ENCODE data around the gene CNGB1. TPM values are rescaled to one million over a fixed set of nuclear protein-coding genes. Genes with fewer than 3 reads are reported as not detected.

The CNGB1 gene
- total RNA-seq, 1 donor from 2014 or later: not detected

DNA sequence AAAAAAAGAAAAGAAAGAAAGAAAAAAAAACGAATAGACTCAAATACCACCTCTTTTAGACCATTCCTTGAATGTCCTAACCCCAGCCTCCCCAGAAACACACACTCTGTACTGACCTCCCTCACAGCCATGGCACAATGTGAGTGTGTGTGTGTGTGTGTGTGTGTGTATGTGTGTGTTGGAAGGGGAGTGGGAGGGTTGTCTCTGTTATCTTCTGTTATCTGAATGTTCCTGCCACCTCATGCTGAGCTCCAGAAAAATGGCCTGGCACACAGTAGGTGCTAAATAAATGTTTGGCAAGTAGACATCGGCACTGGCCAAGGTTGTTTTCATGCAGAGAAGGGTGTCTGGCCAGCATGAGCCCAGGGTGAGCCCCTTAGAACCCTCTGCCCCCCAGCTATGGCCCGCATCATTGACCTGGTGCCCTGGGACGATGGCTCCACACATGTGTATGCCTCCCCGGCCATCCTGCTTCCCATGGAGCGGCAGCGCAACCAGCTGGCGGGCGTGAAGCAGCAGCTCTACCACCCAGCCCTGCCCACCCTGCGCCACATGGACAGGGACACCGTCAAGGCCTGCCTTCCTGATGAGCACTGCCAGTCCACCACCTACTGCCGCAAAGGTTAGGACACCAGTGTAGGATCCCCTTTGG lies 6.6 kb upstream of the CNGB1 start:
- no peak for DNase-seq (ENCODE audit: low spot score)
- ATAC-seq: peak; percentile 33

DNA sequence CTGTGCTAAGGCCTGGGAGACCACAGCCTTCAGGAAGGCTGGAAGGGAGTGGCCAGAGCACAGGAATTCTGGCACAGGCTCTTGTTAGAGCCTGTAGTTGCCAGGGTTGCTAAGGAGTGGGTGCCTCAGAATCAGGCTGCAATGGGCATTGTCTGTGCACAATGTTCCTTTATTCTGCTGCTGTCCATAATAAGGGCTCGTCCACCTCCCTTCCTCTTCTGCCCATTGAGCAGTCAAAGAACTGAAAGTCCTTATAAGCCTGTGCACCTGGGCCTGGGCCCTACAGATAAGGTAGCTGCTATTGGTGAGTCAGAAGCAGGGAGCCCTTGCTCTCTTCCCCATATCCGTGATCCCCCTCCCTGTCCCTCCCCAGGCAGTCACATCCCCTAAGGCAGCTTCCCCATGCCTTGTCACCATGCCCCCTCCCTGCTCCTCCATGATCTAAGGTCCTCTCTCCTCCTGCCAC lies 5.4 kb upstream of the CNGB1 start:
- ATAC-seq (no peak), DNase-seq (ENCODE audit: low spot score) (no peak)

DNA sequence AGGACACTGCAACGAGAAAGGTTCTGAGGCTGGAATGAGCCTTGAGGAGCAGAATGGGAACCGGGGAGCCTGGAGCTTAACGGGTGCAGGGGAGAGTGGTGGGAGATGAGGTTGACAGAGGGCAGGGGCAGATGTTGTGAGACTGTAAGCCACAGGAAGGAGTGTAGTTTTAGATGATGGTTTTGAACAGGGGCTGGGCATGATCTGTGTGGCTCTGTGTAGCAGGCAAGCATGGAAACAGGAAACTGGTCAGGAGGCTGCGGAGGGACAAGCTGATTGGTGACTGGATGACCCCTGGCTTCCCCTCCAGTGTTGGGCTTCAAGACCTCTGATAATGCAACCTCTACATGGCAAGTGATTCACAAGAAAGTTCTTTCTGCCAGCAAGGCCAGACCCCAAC lies 1.4 kb upstream of the CNGB1 start:
- ATAC-seq: no peak

GRCh38 chr16:57971848-57972247 lies 920 bp upstream of the CNGB1 start:
- DNase-seq (ENCODE audit: low spot score) (no peak), ATAC-seq (no peak)

More for the DNA sequence above, 1.4 kb upstream of the CNGB1 start:
- DNase-seq (ENCODE audit: low spot score): no peak

GRCh38 chr16:57970319-57970718 lies 609 bp downstream of the CNGB1 start:
- DNase-seq (ENCODE audit: low spot score): no peak
- no peak for ATAC-seq

DNA sequence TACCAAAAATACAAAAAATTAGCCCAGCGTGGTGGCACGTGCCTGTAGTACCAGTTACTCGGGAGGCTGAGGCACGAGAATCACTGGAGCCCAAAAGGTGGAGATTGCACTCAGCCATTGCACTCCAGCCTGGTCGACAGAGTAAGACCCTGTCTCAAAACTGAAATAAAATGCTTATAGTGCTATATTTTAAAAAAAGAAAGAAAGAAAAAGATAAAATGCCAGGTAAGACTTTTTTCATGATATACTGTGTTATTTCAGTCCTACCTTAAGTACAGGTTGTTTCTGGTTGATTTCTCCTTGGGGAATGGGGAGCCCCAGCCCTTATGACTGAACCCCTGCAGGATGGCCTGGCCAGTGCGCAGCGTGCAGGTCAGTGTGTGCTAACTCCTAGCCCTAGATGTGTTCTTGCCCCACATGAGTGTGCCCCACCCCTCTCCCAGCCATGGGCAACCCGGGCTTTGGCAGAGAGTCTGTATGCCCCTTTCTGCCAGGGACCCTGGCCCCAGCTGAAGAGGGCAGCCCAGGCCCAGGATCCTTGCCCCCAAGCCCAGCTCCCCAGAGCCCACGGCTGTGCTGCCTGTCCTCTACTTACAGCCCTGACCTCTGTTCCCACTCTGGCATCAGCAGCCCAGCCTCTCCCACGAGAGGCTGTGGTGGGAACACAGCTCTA lies 1.3 kb downstream of the CNGB1 start:
- ATAC-seq (no peak), DNase-seq (ENCODE audit: low spot score) (no peak)

DNA sequence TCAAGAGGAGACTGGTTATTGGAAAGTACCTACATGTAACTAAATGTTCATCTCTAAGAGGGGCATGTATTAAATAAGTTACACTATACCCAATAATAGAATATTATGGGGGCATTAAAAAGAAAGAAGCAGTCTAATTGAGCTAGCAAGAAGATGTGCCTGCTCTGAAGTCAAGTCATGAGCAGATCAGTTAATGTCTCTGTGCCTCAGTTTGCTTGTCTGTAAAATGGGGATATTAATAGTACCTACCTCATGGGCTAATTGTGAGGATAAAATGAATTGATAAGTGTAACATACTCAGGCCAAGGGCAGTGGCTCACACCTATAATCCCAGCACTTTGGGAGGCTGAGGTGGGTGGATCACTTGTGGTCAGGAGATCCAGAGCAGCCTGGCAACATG lies 3.0 kb downstream of the CNGB1 start:
- ATAC-seq: no peak
- no peak for DNase-seq (ENCODE audit: low spot score)

- ATAC-seq (no peak), DNase-seq (ENCODE audit: low spot score) (no peak)
Observed at GRCh38 chr16:57966986-57967385, 3.9 kb downstream of the CNGB1 start.

- DNase-seq (ENCODE audit: low spot score) (no peak), ATAC-seq (no peak)
Observed at GRCh38 chr16:57966204-57966771, 4.6 kb downstream of the CNGB1 start.

- no peak for ATAC-seq
Observed at GRCh38 chr16:57964157-57964700, 6.7 kb downstream of the CNGB1 start.

DNA sequence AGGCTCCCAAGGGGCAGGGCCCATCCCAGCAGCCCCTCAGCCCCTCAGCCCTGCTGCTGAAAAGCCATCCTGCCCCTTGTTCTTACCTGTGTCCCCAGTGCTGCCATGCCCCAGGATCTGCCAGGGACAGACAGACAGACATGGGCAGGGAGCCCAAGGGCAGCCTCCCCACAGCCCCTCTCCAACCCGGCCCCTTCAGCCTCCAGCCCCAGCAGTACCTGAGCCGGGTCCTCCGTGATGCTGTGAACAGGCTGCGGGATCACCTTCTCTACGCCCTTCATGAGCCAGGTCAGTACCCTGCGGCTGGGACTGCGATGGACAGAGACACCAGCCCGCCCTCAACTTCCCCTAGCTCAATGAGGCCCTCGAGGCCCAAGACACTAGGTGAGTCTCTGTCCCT lies 8.2 kb downstream of the CNGB1 start:
- DNase-seq (ENCODE audit: low spot score) (no peak), ATAC-seq (no peak)

More at GRCh38 chr16:57964157-57964700, 6.7 kb downstream of the CNGB1 start:
- no peak for DNase-seq (ENCODE audit: low spot score)

GRCh38 chr16:57962046-57962445 lies 8.9 kb downstream of the CNGB1 start:
- no peak for DNase-seq (ENCODE audit: low spot score)
- no peak for ATAC-seq

- no peak for ATAC-seq
- DNase-seq (ENCODE audit: low spot score): no peak
Observed at GRCh38 chr16:57961538-57961937, 9.4 kb downstream of the CNGB1 start.

DNA sequence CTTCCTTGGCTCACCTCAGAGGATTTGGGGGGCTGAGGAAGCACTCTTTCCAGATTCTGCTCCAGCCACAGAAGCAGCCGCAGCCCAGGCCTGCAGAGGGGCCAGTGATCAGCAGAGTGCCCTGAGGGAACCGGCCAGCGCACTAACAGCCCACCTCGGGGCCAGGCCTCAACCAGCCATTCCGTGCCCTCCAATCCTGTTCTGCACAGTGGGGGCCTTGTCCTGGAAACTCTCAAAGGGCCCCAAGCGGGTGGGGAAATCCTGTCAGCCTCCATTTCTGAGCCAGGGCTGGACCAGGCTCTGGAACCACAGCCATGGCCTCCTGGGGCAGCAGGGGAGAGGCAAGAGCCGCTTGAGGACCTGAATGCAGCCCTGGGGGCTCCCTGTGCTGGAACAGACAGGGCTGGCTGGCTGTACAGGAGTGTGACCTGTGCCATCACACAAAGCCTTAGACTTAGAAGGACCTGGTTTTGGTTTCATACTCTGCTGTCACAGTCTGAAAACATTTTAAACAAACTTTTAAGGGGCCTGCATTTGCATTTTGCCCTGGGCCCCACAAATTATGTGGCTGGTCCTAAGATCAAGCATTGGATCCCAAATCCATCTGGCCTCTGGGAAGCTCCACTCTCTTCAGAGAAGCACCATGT lies 10.0 kb downstream of the CNGB1 start:
- ATAC-seq (no peak), DNase-seq (ENCODE audit: low spot score) (no peak)

GRCh38 chr16:57960310-57960709 lies 10.6 kb downstream of the CNGB1 start:
- DNase-seq (ENCODE audit: low spot score): no peak
- no peak for ATAC-seq

- DNase-seq (ENCODE audit: low spot score) (no peak), ATAC-seq (no peak)
Observed at GRCh38 chr16:57959804-57960203, 11.1 kb downstream of the CNGB1 start.

DNA sequence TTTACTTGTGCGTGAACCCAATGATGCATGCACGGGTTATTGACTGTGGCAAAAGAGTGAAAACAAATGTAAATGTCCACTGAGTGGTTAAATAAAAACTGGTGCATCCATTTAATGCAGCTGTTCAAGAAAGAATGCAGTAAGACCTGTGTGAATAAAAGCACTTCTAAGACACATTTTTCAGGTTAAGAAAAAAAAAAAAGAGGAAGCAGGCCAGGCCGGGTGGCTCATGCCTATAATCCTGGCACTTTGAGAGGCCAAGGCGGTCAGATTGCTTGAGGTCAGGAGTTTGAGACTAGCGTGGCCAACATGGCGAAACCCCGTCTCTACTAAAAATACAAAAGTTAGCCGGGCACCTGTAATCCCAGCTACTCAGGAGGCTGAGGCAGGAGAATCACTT lies 11.8 kb downstream of the CNGB1 start:
- ATAC-seq (no peak), DNase-seq (ENCODE audit: low spot score) (no peak)

GRCh38 chr16:57958544-57958943 lies 12.4 kb downstream of the CNGB1 start:
- DNase-seq (ENCODE audit: low spot score) (no peak), ATAC-seq (no peak)

GRCh38 chr16:57957673-57958392 lies 13.1 kb downstream of the CNGB1 start:
- DNase-seq (ENCODE audit: low spot score) (no peak), ATAC-seq (no peak)

GRCh38 chr16:57956924-57957672 lies 13.8 kb downstream of the CNGB1 start:
- no peak for ATAC-seq
- no peak for DNase-seq (ENCODE audit: low spot score)

All from left lobe of liver (tissue), 2 donors.